HUDEP-2 (cell line): ENCODE results near the gene SHROOM4.

Experiments used
- DNase-seq, 76 experiments: peaks; one replicate each; lab custom pipeline; 2025; ENCODE audit not compliant: unreplicated experiment in 76 of 76; lab: John Stamatoyannopoulos, UW

The SHROOM4 gene

DNA sequence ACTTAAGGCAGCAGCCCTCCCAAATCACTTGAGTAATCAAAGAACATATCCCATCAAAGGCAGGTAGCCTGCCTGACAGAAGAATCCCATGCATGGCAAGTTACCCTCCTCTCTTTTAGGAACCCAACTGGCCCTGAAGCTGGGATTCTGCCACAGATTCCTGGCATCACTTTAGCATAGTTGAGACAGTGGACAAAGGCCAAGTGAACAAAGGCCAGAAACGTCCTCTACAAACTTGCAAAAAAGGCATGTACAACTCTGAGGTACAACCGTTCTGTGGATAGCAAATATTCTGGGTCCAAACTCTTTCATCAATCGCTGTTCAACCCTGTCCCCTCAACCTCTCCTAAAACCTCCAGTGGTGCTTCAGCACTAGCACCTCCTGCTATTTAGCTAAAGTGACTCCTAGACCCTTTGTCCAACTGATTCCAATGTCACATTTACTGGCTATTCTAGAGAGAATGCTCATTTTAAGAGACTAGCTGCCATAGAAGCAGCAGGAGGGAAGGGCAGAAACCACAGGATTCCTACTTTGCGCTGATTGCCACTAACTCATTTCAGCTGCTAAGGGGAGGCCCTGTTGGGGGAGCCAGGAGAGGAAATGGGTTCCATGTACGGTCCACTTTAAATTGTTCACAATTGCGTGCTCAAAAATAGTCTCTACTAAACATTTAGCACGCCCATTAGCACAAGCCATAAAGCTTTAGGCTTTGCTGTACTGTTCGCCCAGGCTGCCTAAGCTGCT, 105.9 kb downstream of the SHROOM4 start:
- DNase-seq: no peak

DNA sequence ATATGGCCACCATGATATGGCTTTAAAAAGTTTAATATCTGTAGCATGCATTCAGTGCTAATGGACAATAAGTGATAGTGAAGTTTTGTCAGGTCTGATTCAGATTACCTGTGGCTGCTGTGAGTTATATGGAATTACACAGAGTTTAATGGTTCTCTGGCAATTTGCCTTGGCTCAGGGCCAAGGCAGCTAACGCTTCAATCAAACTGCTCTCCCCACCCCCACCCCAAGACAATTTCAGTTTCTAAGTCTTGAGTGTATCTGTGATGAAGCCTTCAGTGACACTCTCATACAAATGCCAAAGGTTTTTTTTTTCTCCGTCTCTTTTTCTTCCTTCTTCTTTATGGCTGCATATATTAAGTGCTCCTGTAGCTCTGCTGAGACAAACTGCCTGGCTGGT, 106.6 kb downstream of the SHROOM4 start:
- DNase-seq: no peak

DNA sequence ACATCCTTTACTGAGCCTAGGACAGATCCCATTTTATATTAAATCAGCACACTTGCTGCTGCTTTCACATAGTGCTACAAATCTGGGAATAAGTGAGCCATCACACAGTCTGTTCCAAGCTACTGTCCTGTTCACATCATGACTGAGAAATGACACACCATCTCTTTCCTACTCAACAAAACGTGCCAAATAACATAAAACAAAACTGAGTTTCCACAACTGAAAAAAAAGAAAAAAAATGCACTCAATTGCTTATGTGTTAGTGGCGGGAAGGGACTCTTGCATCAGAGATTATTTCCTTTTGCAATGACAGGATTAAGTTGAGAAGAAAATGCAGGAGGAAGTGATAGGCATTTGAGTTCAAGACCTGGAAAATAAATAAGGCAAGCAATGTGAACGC, 109.0 kb downstream of the SHROOM4 start:
- no peak for DNase-seq

DNA sequence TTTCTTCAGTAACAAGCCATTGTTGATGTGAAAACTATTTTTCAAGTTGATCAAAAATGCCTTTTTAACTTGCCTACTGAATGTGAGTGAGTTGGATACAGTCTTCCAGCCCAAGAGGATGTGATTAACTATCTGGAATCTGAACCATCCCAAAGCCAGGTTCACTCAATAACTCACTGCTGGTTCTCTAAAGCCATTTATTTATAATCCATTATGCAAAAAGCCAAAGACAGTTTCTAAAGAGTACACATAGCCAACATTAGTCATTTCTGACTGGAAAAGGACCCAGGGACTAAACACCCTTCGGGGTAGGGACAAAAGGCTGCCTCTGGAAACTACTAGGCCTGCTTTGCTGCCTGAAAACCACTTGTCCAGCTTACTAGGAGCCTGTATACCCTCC, 109.6 kb downstream of the SHROOM4 start:
- DNase-seq: no peak

DNA sequence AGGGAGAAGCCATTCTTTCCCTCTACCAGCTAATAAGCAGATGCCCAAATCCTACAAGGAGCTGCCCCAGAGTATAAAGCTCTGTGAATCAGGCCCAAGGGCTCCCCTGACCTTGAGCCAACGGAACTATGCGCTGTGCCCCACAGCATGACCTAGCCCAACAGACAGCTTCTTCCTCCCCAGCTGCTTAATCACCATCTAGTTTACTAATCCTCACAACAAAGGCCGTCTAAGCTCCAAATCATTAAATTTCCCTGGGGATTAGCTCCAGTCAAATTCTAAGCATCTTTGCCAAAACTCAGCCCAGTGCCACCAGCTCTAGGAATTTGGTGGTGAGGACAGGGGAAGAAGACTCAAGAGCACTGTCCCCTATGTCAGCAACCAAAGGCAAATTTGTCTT, 113.1 kb downstream of the SHROOM4 start:
- DNase-seq: no peak

DNA sequence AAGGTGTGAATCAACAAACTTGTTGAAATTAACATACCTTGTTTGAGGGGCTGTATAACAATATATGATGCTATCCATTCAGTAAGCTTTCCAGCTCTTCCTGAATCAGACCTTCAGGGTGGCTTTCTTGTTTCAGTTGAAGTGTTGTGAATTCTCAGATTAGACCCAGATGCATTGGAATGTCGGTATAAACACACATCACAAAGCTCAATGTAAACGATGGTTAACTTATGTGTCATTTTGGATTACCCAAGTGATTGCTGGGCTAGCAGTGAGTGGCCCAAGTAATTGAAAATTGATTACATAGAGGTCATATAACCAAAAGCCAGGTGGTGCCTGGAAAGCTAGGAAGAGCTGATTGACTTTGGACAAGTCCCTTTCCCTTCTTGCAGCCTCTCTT, 115.0 kb downstream of the SHROOM4 start:
- no peak for DNase-seq

DNA sequence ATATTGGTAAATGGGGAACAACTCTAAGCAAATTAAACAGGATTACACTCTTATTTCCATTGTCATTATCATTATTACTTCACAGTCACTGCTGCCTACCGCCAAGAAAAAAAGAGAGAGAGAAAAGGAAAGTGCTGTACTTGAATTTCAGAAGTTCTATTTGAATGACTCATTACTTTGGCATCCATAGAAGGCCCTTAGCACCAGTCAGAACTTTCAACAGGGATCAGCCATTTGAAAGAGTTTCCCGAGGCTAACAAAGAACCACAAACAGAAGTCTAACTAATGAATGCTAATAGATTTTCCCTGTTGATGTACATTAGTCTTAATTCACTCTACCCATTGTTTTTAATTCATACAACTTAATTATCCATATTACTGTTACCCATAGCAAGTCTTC, 116.3 kb downstream of the SHROOM4 start:
- DNase-seq: no peak

DNA sequence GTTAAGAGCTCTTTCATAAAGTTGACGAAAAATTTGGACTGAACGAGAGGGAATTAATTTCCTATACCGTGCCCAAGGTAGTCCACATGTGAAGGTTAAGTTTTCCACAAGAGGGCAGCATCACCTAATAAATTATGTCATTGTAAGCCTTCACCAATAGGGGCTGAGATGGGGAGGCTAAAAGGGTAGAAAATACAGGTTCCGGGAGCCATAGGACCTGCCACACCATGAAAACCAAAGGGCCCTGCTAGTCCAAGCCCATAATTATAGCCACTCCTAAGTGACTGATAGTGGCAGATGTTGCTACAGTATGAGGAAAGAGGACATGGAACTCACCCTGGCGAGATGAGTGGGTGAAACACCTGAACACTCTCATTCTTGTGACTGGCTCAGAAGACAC, 122.2 kb downstream of the SHROOM4 start:
- DNase-seq: peak in 19 of 76 experiments; percentile 0 to 31 (median 15)

DNA sequence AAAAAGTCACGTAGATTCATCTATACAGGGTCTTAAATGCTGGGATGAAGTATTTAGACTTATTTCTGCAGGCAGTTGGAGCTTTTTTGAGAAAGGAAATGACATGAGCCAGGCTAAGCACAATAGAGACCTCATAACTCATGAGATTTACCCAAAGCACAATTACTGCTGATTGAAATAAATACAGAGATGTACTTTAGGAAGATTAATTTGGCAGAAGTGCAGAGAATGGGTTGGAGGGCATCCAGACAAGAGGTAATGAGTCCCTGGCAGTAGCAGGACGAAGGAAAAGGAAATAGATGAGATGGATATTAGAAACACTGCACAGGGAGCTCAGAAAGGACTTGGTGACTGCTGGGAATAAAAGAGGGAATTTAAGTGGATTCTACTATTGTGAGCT, 129.1 kb downstream of the SHROOM4 start:
- DNase-seq: no peak

DNA sequence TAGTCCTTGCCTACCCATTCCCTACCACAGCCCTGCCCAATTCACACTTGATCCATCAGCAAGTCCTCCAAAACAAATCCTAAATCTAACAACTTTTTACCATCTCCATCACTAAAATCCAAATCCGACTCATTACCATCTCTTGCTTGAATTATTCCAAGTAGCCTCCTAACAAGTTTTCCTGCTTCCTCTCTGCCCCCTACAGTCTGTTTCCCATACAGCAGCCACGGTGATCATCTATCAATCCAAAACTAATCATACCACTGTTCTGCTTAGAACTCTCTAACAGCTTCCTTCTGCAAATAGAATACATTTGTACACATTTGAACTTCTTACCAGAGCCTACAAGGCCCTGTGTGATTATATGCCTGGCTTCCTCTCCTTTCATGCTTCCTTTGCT, 133.0 kb downstream of the SHROOM4 start:
- DNase-seq: no peak

DNA sequence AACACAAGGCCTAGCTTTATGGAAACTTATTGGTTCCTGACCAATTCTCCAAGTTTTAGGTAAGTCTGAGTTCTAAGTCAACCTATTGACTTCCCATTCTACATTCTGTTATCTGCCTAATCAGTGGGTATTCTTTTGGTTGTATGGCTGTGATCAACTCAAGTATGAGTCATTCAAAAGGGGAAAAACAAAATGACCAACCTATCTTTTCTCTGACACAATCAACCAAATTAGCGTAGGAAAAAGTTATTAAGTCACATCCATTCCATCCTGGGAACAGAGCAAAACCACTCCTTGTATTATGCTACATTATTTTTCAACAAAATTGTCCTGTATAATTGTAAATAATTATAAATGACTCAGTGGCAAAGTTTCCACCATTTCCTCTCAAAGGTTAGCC, 136.2 kb downstream of the SHROOM4 start:
- no peak for DNase-seq

DNA sequence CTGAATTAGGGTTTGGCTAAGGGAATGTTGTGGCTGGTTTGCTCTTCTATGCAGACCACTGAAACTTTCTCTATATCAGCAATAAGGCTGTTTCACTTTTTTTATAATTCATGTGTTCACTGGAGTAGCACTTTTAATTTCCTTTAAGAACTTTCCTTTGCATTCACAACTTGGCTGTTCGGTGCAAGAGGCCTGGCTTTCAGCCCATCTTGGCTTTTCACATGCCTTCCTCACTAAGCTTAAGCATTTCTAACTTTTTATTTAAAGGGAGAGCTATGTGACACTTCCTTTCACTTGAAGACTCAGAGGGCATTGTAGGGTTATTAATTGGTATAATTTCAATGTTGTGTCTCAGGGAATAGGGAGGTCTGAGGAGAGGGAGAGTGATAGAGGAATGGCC, 142.3 kb downstream of the SHROOM4 start:
- no peak for DNase-seq

DNA sequence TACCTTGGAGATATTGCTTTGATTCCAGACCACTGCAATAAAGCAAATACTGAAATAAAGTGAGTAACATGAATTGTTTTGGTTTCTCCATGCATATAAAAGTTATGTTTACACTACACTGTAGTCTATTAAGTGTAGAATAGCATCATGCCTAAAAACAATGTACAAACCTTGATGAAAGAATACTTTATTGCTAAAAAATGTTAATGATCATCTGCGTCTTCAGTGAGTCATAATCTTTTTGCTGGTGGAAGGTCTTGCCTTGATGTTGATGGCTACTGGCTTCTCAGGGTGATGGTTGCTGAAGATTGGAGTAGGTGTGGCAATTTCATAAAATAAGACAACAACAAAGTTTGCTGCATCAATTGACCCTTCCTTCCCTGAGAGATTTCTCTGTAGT, 145.1 kb downstream of the SHROOM4 start:
- DNase-seq: no peak

DNA sequence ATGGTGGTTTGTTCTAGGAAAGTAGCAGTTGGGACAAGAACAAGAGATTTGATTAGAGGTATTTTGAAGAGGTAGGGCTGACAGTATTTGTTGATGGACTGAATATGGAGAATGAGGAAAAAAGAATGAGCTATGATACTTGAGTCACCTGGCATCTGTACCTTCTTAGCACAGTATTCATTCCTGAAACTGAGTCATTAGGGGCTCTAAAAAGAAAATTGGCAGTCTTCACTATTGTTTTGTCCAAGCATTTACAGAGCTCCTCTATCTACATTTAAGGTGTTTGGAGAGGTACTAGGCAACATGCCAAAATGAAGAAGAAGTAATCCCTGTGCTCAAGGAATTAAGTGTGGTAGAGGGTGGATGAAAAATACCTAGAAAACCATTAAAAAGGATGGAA, 165.8 kb downstream of the SHROOM4 start:
- no peak for DNase-seq

DNA sequence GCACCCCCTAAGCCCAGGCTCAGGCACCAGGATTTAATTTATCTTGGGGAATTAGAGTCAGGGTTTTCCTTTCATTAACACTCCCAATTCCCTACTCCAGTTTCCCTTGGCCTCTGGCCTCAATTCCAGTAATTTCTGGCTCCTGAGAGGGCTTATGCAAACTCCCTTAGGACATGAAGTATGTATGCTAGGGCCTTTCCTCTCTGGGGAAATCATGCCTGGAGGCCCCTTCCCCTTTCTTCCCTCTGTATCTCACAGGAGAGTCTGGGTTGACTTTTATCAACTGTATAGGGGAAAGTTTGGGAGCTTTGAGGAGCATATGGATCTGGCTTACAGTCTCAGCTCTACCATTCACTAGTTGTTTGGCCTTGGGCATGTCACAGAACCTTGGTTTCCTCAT, 169.5 kb downstream of the SHROOM4 start:
- DNase-seq: no peak

DNA sequence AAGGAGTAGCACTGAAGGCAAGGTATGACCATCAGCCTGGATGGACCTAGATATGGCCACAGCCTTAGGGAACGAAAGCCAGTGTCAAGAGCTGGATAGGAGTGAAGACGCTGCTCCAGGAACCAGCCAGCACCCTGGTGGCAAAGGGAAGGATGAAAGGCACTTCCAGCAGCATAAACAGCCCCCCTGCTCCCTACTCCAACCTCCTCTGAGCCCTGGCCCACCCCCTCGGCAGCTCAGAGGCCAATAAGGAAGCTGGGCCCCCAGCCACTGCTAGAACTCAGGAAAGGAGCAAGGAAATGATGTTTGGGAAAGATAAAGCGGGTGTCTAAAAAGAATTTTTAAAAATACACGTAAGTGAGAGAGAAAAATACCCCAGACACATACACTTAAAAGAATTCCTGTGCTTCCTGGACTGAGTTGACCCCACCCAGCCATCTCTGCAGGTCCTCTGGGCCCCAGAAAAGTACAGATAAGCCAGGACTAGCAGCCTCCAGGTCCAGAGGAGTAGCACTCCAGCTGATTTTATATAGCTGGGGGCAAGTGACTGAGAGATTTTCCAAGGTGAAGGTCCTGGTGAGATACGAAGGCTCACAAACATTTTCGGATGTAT, 170.4 kb downstream of the SHROOM4 start:
- no peak for DNase-seq

DNA sequence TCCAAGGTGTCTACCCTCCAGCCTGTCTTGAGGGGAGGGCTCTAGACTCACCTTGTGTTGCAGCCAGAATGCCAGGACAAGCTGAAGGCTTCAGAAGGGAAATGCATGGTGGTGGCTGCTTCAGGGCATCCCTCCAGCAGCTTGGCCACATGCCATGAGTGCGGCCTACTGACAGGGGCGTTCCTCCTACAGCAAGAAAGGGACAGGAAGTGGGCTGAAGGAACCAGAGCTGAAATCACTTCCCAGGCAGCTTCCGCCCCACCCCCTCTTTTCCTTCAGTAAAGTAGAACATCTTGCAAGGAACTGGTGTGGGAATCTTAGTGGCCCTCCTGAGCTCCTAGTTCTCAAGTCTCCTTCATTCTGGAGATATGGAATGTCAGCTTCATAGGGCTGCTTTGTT, 175.9 kb downstream of the SHROOM4 start:
- peak in 2 of 76 experiments; percentile 0 for DNase-seq

DNA sequence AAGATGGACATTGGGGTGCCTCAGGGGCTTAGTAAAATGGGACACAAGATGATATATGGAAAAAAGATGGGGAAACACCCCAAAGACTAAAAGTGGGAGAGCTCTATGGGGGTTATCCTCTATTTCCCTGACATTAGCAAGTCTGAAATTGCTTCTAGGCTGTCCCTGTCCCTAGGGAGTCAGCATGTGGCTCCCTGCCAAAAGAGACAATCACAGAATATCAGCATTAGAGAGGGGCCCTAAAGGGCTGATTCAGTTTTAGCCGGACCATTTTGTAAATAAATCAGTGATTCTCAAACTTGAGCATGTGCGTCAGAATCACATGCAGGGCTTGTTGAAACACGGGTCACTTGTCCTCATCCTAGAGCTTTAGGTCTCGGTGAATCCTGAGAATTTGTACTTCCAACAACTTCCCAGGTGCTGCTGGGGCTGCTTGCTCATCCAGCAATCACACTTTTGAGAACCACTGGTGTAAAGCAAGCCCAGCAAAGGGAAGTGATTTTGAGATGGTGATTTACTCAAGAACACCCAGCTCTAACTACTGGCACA, 178.1 kb downstream of the SHROOM4 start:
- DNase-seq: no peak

DNA sequence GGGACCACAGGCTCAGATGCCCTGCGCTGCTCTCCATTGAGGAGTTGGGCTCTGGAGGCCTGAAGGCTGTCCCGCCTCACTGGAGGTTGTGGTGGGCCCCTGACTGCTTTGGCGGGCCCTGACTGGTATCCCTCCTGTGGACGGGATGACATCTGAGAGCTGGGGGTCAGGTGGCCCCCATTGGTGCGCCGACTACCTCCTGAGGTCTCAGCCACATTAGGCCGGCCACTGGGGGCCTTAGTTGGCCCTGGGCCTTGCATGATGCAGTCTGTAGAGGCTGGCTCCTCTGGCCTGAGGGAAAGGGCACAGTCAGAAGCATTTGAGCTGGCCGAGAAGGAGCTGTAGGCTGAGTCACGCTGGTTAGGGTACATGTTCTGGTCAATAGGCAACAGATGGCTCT, 178.8 kb downstream of the SHROOM4 start:
- no peak for DNase-seq

DNA sequence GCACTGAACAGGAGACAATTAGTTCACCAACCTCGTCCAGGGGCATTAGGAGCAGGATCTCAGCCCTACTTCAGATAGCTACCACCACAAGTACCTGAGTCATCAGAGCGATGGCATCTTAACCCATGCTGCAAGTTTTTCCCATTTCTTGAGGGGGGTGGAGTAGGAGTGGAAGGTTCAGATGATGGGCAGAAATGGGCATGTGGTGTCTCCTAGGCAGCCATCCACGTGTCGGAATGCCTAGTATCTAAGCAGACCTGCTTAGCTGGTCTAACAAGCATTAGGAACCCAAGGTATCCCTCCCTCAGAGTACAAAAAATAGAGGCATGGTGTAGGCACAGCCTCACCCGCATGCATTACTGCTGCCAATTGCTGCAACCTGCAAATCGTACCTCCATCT, 184.2 kb downstream of the SHROOM4 start:
- DNase-seq: no peak

DNA sequence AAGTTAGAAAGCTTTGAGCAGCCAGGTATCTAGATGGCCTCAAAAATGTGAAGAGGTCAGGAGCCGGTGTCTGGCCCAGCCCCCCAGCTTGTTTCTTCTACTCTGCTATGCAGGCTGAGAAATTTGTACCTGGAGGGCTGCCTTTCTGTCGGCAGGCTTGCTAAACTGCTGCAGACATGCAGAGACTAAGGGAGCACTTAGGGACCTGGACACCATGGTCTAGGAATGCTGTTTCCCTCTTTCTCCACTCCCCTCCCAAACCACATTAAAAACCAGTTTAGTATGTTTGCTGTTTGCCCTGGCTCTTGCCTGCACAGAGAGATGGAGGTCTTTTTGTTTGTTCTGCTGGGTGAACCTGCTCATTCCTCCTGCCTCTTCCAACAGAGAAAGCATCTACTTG, 186.3 kb downstream of the SHROOM4 start:
- DNase-seq: no peak

DNA sequence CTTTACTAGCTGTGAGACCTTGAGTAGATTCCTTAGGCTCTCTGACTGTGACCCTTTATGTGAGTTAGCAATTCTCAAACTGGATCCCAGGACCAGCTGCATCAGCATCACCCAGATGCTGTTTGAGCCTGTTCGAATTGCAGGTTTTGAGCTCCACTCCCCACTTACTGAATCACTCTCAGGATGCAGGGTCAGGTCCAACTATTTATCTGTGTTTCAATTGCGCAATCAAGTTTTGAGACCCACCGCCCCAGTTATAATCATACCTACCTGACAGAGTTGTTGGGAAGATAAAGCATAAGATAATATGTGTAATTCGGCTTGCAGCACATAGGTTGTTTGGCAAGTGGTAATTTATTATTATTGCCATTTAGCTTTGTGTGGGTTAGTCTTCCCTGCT, 187.6 kb downstream of the SHROOM4 start:
- DNase-seq: no peak
